Measurements from ENCODE around the gene MRPL12. TPM values are rescaled to one million over a fixed set of nuclear protein-coding genes. Genes with fewer than 3 reads are reported as not detected.

Gene MRPL12
- total and polyA plus RNA-seq, 2 donors from 2014 or later, result 52.4 to 251 TPM

DNA sequence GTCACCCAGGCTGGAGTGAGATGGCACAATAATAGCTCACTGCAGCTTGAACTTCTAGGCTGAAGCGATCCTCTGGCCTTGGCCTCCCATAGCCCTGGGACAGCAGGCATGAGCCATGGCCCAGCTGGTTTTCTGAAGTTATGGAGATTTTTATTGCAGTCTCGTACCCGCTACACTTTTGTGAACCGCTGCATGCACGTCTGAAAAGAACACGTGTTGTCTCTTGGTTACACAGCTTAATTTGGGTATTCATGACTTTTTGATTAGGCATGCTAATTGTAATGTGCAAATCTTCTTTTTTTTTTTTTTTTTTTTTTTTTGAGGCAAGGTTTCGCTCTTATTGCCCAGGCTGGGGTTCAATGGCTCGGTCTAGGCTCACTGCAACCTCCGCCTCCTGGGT, 22.3 kb downstream of the MRPL12 start:
- H3K36me3 ChIP-seq (ENCODE audit: control insufficient read depth in 2 of 3, insufficient read depth in 3 of 3, low read length in 3 of 3), result no peaks in the 10 kb centered on the region
- H3K27ac ChIP-seq (ENCODE audit: low read depth in 2 of 2, low read length in 2 of 2), result no peak overlapping the region
- peaks cover 0 to 6% (median 4%) of the 10 kb centered on the region in 3 donors for H3K4me1 ChIP-seq (ENCODE audit: control insufficient read depth in 2 of 3, insufficient read depth in 2 of 3, low read depth in 1 of 3, low read length in 3 of 3)
- no peaks in the 10 kb centered on the region for H3K27me3 ChIP-seq (ENCODE audit: control insufficient read depth, insufficient read depth, low read length)
- H3K9ac ChIP-seq (ENCODE audit: low read length in 3 of 3), result no peak overlapping the region
- TF ChIP-seq, protein P1, sequence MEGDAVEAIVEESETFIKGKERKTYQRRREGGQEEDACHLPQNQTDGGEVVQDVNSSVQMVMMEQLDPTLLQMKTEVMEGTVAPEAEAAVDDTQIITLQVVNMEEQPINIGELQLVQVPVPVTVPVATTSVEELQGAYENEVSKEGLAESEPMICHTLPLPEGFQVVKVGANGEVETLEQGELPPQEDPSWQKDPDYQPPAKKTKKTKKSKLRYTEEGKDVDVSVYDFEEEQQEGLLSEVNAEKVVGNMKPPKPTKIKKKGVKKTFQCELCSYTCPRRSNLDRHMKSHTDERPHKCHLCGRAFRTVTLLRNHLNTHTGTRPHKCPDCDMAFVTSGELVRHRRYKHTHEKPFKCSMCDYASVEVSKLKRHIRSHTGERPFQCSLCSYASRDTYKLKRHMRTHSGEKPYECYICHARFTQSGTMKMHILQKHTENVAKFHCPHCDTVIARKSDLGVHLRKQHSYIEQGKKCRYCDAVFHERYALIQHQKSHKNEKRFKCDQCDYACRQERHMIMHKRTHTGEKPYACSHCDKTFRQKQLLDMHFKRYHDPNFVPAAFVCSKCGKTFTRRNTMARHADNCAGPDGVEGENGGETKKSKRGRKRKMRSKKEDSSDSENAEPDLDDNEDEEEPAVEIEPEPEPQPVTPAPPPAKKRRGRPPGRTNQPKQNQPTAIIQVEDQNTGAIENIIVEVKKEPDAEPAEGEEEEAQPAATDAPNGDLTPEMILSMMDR (IDR thresholded peaks at IDR 0.05; ENCODE audit: borderline replicate concordance, extremely low read depth, insufficient read depth), result no peak
- DNase-seq, result no peak
- no peak for FAIRE-seq
- H3K4me3 ChIP-seq (ENCODE audit: low read length in 3 of 3), result no peak overlapping the region
- no peaks in the 10 kb centered on the region for H3K9me3 ChIP-seq (ENCODE audit: control insufficient read depth in 2 of 3, insufficient read depth in 1 of 3, low read length in 3 of 3)
- intact Hi-C loops (cut with DNase I), result no loop called here

GRCh38 chr17:81726004-81726403, 22.8 kb downstream of the MRPL12 start:
- DNase-seq, result no peak
- TF ChIP-seq, protein P1 (IDR thresholded peaks at IDR 0.05; ENCODE audit: borderline replicate concordance, extremely low read depth, insufficient read depth), result no peak

DNA sequence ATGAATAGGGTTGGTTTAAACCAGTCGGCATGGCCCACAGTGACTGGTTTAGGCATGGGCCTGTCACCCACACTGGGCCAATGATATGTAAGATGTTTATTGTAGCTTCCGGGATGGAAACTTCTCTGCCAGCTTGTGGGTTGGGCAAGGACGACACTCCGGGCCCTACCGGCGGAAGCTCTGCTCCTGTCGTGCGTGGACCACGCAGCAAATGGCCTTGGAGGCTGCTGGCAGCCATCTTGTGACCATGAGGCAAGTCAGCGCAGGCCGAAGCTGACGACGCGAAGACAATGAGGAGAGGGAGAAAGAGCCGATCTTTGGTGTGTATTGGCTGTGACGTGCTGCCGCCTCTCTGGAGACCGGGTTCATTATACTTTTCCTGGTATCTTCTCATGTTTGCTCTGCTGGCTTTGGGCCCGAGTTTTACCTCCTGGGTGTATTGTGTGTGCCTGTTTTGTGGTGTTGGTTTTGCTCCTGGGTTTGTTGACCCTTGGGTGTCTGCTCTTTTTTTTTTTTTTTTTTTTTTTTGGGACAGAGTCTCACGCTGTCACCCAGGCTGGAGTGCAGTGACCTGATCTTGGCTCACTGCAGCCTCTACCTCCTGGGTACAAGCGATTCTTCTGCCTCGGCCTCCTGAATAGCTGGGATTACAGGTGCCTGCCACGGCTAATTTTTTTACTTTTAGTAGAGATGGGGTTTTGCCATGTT, 24.3 kb downstream of the MRPL12 start:
- H3K27me3 ChIP-seq (ENCODE audit: control insufficient read depth, insufficient read depth, low read length), result no peaks in the 10 kb centered on the region
- intact Hi-C loops (cut with DNase I), result no loop called here
- peaks cover 0 to 7% (median 2%) of the 10 kb centered on the region in 3 donors for H3K4me1 ChIP-seq (ENCODE audit: control insufficient read depth in 2 of 3, insufficient read depth in 2 of 3, low read depth in 1 of 3, low read length in 3 of 3)
- no peaks in the 10 kb centered on the region for H3K36me3 ChIP-seq (ENCODE audit: control insufficient read depth in 2 of 3, insufficient read depth in 3 of 3, low read length in 3 of 3)
- TF ChIP-seq, protein P1 (IDR thresholded peaks at IDR 0.05; ENCODE audit: borderline replicate concordance, extremely low read depth, insufficient read depth), result no peak
- no peak overlapping the region for H3K4me3 ChIP-seq (ENCODE audit: low read length in 3 of 3)
- no peak overlapping the region for H3K27ac ChIP-seq (ENCODE audit: low read depth in 2 of 2, low read length in 2 of 2)
- FAIRE-seq (no peak), DNase-seq (no peak)
- no peaks in the 10 kb centered on the region for H3K9me3 ChIP-seq (ENCODE audit: control insufficient read depth in 2 of 3, insufficient read depth in 1 of 3, low read length in 3 of 3)
- no peak overlapping the region for H3K9ac ChIP-seq (ENCODE audit: low read length in 3 of 3)

More at GRCh38 chr17:81726004-81726403, 22.8 kb downstream of the MRPL12 start:
- H3K36me3 ChIP-seq (ENCODE audit: control insufficient read depth in 2 of 3, insufficient read depth in 3 of 3, low read length in 3 of 3), result no peaks in the 10 kb centered on the region
- H3K9me3 ChIP-seq (ENCODE audit: control insufficient read depth in 2 of 3, insufficient read depth in 1 of 3, low read length in 3 of 3), result no peaks in the 10 kb centered on the region
- FAIRE-seq, result no peak
- H3K4me1 ChIP-seq (ENCODE audit: control insufficient read depth in 2 of 3, insufficient read depth in 2 of 3, low read depth in 1 of 3, low read length in 3 of 3), result peaks cover 0 to 8% (median 4%) of the 10 kb centered on the region in 3 donors
- H3K27ac ChIP-seq (ENCODE audit: low read depth in 2 of 2, low read length in 2 of 2), result no peak overlapping the region
- intact Hi-C loops (cut with DNase I), result no loop called here
- no peak overlapping the region for H3K9ac ChIP-seq (ENCODE audit: low read length in 3 of 3)
- H3K4me3 ChIP-seq (ENCODE audit: low read length in 3 of 3), result no peak overlapping the region
- H3K27me3 ChIP-seq (ENCODE audit: control insufficient read depth, insufficient read depth, low read length), result no peaks in the 10 kb centered on the region
